ENCODE measurements around the gene OLIG2. TPM values are rescaled to one million over a fixed set of nuclear protein-coding genes. Genes with fewer than 3 reads are reported as not detected.
A peak's percentile ranks its signal among the peaks of the same experiment; 100 is the strongest.

The OLIG2 gene
- total RNA-seq, 5 donors from 2014 or later (not counting 1 experiment from before 2014, with no cell fraction given), result not detected

- no peak overlapping the region for H3K4me3 Mint-ChIP-seq
- Histone ChIP-seq H3K27ac (ENCODE audit: low read length) (no peak overlapping the region), H3K9me3 (no peaks in the 10 kb centered on the region), H3K4me3 (ENCODE audit: control insufficient read depth in 1 of 2, extremely low read depth in 1 of 2, low read length in 1 of 2) (no peak overlapping the region), H3K27me3 (replicated peaks in 1 of 2; ENCODE audit: control insufficient read depth in 2 of 2, extremely low read depth in 1 of 2, insufficient read depth in 2 of 2, low read length in 1 of 2) (peaks cover 4 to 36% of the 10 kb centered on the region in 2 experiments), H3K36me3 (ENCODE audit: control insufficient read depth in 2 of 2, extremely low read depth in 1 of 2, insufficient read depth in 1 of 2, low read length in 1 of 2) (no peaks in the 10 kb centered on the region), H3K4me1 (ENCODE audit: control insufficient read depth in 1 of 2, extremely low read depth in 1 of 2, insufficient read depth in 2 of 2, low read length in 2 of 2) (peaks cover 0 to 11% of the 10 kb centered on the region in 2 experiments)
- H3K27me3 Mint-ChIP-seq, result peaks cover 25 to 40% of the 10 kb centered on the region in 2 donors
- DNase-seq (peak in 9 of 35 experiments; percentile 9 to 37 (median 22)), ATAC-seq (replicated peaks in 1 of 4) (peak in 3 of 4 experiments; percentile 52 to 86 (median 73))
- no peaks in the 10 kb centered on the region for H3K36me3 Mint-ChIP-seq
- ChIA-PET CTCF (no interaction called here), POLR2A (no interaction called here)
- H3K27ac Mint-ChIP-seq, result peak overlapping the region in 1 of 2 donors; percentile 40
- peaks cover 7 to 10% (median 9%) of the 10 kb centered on the region in 3 donors for H3K4me1 Mint-ChIP-seq
- H3K9me3 Mint-ChIP-seq, result peaks cover 0 to 5% (median 0%) of the 10 kb centered on the region in 3 donors
- 16% methylated on average over 5 of the region's 11 CpGs for WGBS (ENCODE audit: insufficient coverage)
Observed at GRCh38 chr21:33036430-33037162, 10.9 kb downstream of the OLIG2 start.

GRCh38 chr21:33037501-33037900 lies 11.8 kb downstream of the OLIG2 start:
- peaks cover 7 to 10% (median 9%) of the 10 kb centered on the region in 3 donors for H3K4me1 Mint-ChIP-seq
- no peak overlapping the region for H3K4me3 ChIP-seq (ENCODE audit: control insufficient read depth in 1 of 2, extremely low read depth in 1 of 2, low read length in 1 of 2)
- no peak overlapping the region for H3K4me3 Mint-ChIP-seq
- ChIA-PET POLR2A (no interaction called here), CTCF (interaction anchor here in 1 of 2 donors (0.8 kb wide), 1 partner anchor 467 kb away, joined by 3 read pairs; no protein-coding TSS in a partner anchor)
- no CpG with 5 or more reads among the region's 3 CpGs for WGBS (ENCODE audit: insufficient coverage)
- H3K4me1 ChIP-seq (ENCODE audit: control insufficient read depth in 1 of 2, extremely low read depth in 1 of 2, insufficient read depth in 2 of 2, low read length in 2 of 2), result peaks cover 0 to 11% of the 10 kb centered on the region in 2 experiments
- no peaks in the 10 kb centered on the region for H3K9me3 ChIP-seq
- no peaks in the 10 kb centered on the region for H3K36me3 Mint-ChIP-seq
- DNase-seq (no peak), ATAC-seq (replicated peaks in 1 of 4) (no peak)
- H3K27me3 Mint-ChIP-seq, result peaks cover 24 to 33% of the 10 kb centered on the region in 2 donors
- H3K27me3 ChIP-seq (replicated peaks in 1 of 2; ENCODE audit: control insufficient read depth in 2 of 2, extremely low read depth in 1 of 2, insufficient read depth in 2 of 2, low read length in 1 of 2), result peaks cover 0 to 32% of the 10 kb centered on the region in 2 experiments
- no peak overlapping the region for H3K27ac ChIP-seq (ENCODE audit: low read length)
- no peak overlapping the region for H3K27ac Mint-ChIP-seq
- peaks cover 0 to 5% (median 0%) of the 10 kb centered on the region in 3 donors for H3K9me3 Mint-ChIP-seq
- no peaks in the 10 kb centered on the region for H3K36me3 ChIP-seq (ENCODE audit: control insufficient read depth in 2 of 2, extremely low read depth in 1 of 2, insufficient read depth in 1 of 2, low read length in 1 of 2)

GRCh38 chr21:33039536-33039935 lies 13.8 kb downstream of the OLIG2 start:
- 97% methylated on average over 7 of the region's 7 CpGs for WGBS (ENCODE audit: insufficient coverage)
- DNase-seq (no peak), ATAC-seq (replicated peaks in 1 of 4) (no peak)
- Histone ChIP-seq H3K4me3 (ENCODE audit: control insufficient read depth in 1 of 2, extremely low read depth in 1 of 2, low read length in 1 of 2) (no peak overlapping the region), H3K4me1 (ENCODE audit: control insufficient read depth in 1 of 2, extremely low read depth in 1 of 2, insufficient read depth in 2 of 2, low read length in 2 of 2) (peaks cover 0 to 11% of the 10 kb centered on the region in 2 experiments), H3K27ac (ENCODE audit: low read length) (no peak overlapping the region), H3K9me3 (no peaks in the 10 kb centered on the region), H3K36me3 (ENCODE audit: control insufficient read depth in 2 of 2, extremely low read depth in 1 of 2, insufficient read depth in 1 of 2, low read length in 1 of 2) (no peaks in the 10 kb centered on the region), H3K27me3 (replicated peaks in 1 of 2; ENCODE audit: control insufficient read depth in 2 of 2, extremely low read depth in 1 of 2, insufficient read depth in 2 of 2, low read length in 1 of 2) (peaks cover 0 to 14% of the 10 kb centered on the region in 2 experiments)
- H3K9me3 Mint-ChIP-seq, result peaks cover 0 to 5% (median 0%) of the 10 kb centered on the region in 3 donors
- H3K4me3 Mint-ChIP-seq, result no peak overlapping the region
- H3K36me3 Mint-ChIP-seq, result no peaks in the 10 kb centered on the region
- ChIA-PET CTCF (no interaction called here), POLR2A (no interaction called here)
- no peak overlapping the region for H3K27ac Mint-ChIP-seq
- H3K4me1 Mint-ChIP-seq, result peaks cover 7 to 10% (median 9%) of the 10 kb centered on the region in 3 donors
- peaks cover 31 to 33% of the 10 kb centered on the region in 2 donors for H3K27me3 Mint-ChIP-seq

- peaks cover 0 to 11% of the 10 kb centered on the region in 2 experiments for H3K27me3 ChIP-seq (replicated peaks in 1 of 2; ENCODE audit: control insufficient read depth in 2 of 2, extremely low read depth in 1 of 2, insufficient read depth in 2 of 2, low read length in 1 of 2)
- Mint-ChIP-seq H3K36me3 (no peaks in the 10 kb centered on the region), H3K4me3 (no peak overlapping the region), H3K4me1 (peaks cover 7 to 10% (median 9%) of the 10 kb centered on the region in 3 donors), H3K27me3 (peaks cover 30 to 33% of the 10 kb centered on the region in 2 donors), H3K27ac (no peak overlapping the region), H3K9me3 (peaks cover 0 to 5% (median 0%) of the 10 kb centered on the region in 3 donors)
- H3K4me3 ChIP-seq (ENCODE audit: control insufficient read depth in 1 of 2, extremely low read depth in 1 of 2, low read length in 1 of 2), result no peak overlapping the region
- no peaks in the 10 kb centered on the region for H3K36me3 ChIP-seq (ENCODE audit: control insufficient read depth in 2 of 2, extremely low read depth in 1 of 2, insufficient read depth in 1 of 2, low read length in 1 of 2)
- POLR2A ChIA-PET, result no interaction called here
- no peak for DNase-seq
- CTCF ChIA-PET, result no interaction called here
- no peak for ATAC-seq (replicated peaks in 1 of 4)
- WGBS (ENCODE audit: insufficient coverage), result no CpG with 5 or more reads among the region's 3 CpGs
- H3K4me1 ChIP-seq (ENCODE audit: control insufficient read depth in 1 of 2, extremely low read depth in 1 of 2, insufficient read depth in 2 of 2, low read length in 2 of 2), result peaks cover 0 to 11% of the 10 kb centered on the region in 2 experiments
- no peak overlapping the region for H3K27ac ChIP-seq (ENCODE audit: low read length)
- no peaks in the 10 kb centered on the region for H3K9me3 ChIP-seq
Observed at GRCh38 chr21:33040215-33040614, 14.5 kb downstream of the OLIG2 start.

GRCh38 chr21:33041981-33042380 lies 16.2 kb downstream of the OLIG2 start:
- no peak for DNase-seq
- ChIA-PET POLR2A (no interaction called here), CTCF (no interaction called here)
- Histone ChIP-seq H3K4me1 (ENCODE audit: control insufficient read depth in 1 of 2, extremely low read depth in 1 of 2, insufficient read depth in 2 of 2, low read length in 2 of 2) (no peaks in the 10 kb centered on the region), H3K27me3 (replicated peaks in 1 of 2; ENCODE audit: control insufficient read depth in 2 of 2, extremely low read depth in 1 of 2, insufficient read depth in 2 of 2, low read length in 1 of 2) (peaks cover 0 to 9% of the 10 kb centered on the region in 2 experiments), H3K36me3 (ENCODE audit: control insufficient read depth in 2 of 2, extremely low read depth in 1 of 2, insufficient read depth in 1 of 2, low read length in 1 of 2) (no peaks in the 10 kb centered on the region), H3K4me3 (ENCODE audit: control insufficient read depth in 1 of 2, extremely low read depth in 1 of 2, low read length in 1 of 2) (no peak overlapping the region), H3K27ac (ENCODE audit: low read length) (no peak overlapping the region), H3K9me3 (no peaks in the 10 kb centered on the region)
- no CpG with 5 or more reads among the region's 2 CpGs for WGBS (ENCODE audit: insufficient coverage)
- Mint-ChIP-seq H3K4me1 (peaks cover 0 to 2% (median 0%) of the 10 kb centered on the region in 3 donors), H3K27me3 (peaks cover 34 to 44% of the 10 kb centered on the region in 2 donors), H3K36me3 (no peaks in the 10 kb centered on the region), H3K4me3 (no peak overlapping the region), H3K27ac (no peak overlapping the region), H3K9me3 (peaks cover 0 to 5% (median 0%) of the 10 kb centered on the region in 3 donors)
- ATAC-seq (replicated peaks in 1 of 4), result no peak

- H3K4me1 Mint-ChIP-seq, result no peaks in the 10 kb centered on the region
- no peak overlapping the region for H3K27ac Mint-ChIP-seq
- no peaks in the 10 kb centered on the region for H3K36me3 ChIP-seq (ENCODE audit: control insufficient read depth in 2 of 2, extremely low read depth in 1 of 2, insufficient read depth in 1 of 2, low read length in 1 of 2)
- no peaks in the 10 kb centered on the region for H3K9me3 ChIP-seq
- peaks cover 0 to 5% (median 0%) of the 10 kb centered on the region in 3 donors for H3K9me3 Mint-ChIP-seq
- ChIA-PET CTCF (no interaction called here), POLR2A (no interaction called here)
- no peak overlapping the region for H3K4me3 Mint-ChIP-seq
- H3K27me3 ChIP-seq (replicated peaks in 1 of 2; ENCODE audit: control insufficient read depth in 2 of 2, extremely low read depth in 1 of 2, insufficient read depth in 2 of 2, low read length in 1 of 2), result peaks cover 0 to 15% of the 10 kb centered on the region in 2 experiments
- H3K36me3 Mint-ChIP-seq, result no peaks in the 10 kb centered on the region
- H3K4me1 ChIP-seq (ENCODE audit: control insufficient read depth in 1 of 2, extremely low read depth in 1 of 2, insufficient read depth in 2 of 2, low read length in 2 of 2), result no peaks in the 10 kb centered on the region
- DNase-seq (no peak), ATAC-seq (replicated peaks in 1 of 4) (no peak)
- peaks cover 38 to 46% of the 10 kb centered on the region in 2 donors for H3K27me3 Mint-ChIP-seq
- H3K4me3 ChIP-seq (ENCODE audit: control insufficient read depth in 1 of 2, extremely low read depth in 1 of 2, low read length in 1 of 2), result no peak overlapping the region
- WGBS (ENCODE audit: insufficient coverage), result 87% methylated on average over 3 of the region's 4 CpGs
- no peak overlapping the region for H3K27ac ChIP-seq (ENCODE audit: low read length)
Observed at GRCh38 chr21:33042812-33043211, 17.1 kb downstream of the OLIG2 start.
